Endothelial cell of umbilical vein (primary cell): ENCODE results near the gene HDHD3. TPM values are rescaled to one million over a fixed set of nuclear protein-coding genes. Genes with fewer than 3 reads are reported as not detected.

Experiments
- BruUV-seq: library from RNA; stranded (reverse); fragments of 400-500 nt; replicated peaks from 2 replicates; lab custom pipeline; 2021; lab: Mats Ljungman, UMichigan
- CTCF ChIA-PET: fragments of 300-600, 350-600 bp; sonication (Branson Sonifier 250); formaldehyde crosslinking; loops from one replicate; lab custom pipeline; 2021; ENCODE audit warnings: antibody characterized with exemption, inconsistent platforms; lab: Charles Lee
- POLR2A ChIA-PET: fragments of 300-600, 350-600 bp; sonication (Branson Sonifier 250); formaldehyde crosslinking; loops from one replicate; lab custom pipeline; 2021; ENCODE audit warnings: antibody characterized with exemption, inconsistent platforms; lab: Charles Lee
- DNase-seq: peaks from one replicate; pipeline ENCODE4 v3.0.0-alpha.2; 2011; ENCODE audit warnings: low read depth, low spot score
- FAIRE-seq: peaks from 2 replicates; lab custom pipeline; 2011; peaks lifted over from hg19 to GRCh38; lab: Jason Lieb, UNC
- H2AFZ ChIP-seq: 2 replicates; pipeline ENCODE4 v1.6.0; 2012; ENCODE audit warnings: low read depth, low read length, control low read depth, inconsistent platforms
- H3K27ac ChIP-seq: 2 replicates; pipeline ENCODE4 v1.5.1; 2011; ENCODE audit warnings: low read depth, mild to moderate bottlenecking, control low read depth, low read length, moderate library complexity; ENCODE audit not compliant: insufficient read depth
- H3K27me3 ChIP-seq, 2 experiments: 2 replicates each; pipeline versions ENCODE4 v1.6.0 to v1.6.1; 2011; ENCODE audit warnings: low read length in 2 of 2, mixed read lengths in 1 of 2; ENCODE audit not compliant: control insufficient read depth in 2 of 2, insufficient read depth in 2 of 2
- H3K36me3 ChIP-seq, 2 experiments: 2 replicates in 1 of 2; 3 replicates in 1 of 2; pipeline ENCODE4 v1.5.1; 2011; ENCODE audit warnings: low read length in 2 of 2, mild to moderate bottlenecking in 1 of 2, moderate library complexity in 1 of 2; ENCODE audit not compliant: control insufficient read depth in 2 of 2, insufficient read depth in 2 of 2; ENCODE audit errors: extremely low read depth in 1 of 2
- H3K4me1 ChIP-seq: 3 replicates; pipeline ENCODE4 v1.5.1; 2011; ENCODE audit warnings: mild to moderate bottlenecking, low read length; ENCODE audit not compliant: control insufficient read depth, insufficient read depth; ENCODE audit errors: extremely low read depth
- H3K4me2 ChIP-seq: 2 replicates; pipeline ENCODE4 v1.6.1; 2011; ENCODE audit warnings: low read length, control low read depth, mixed read lengths; ENCODE audit not compliant: insufficient read depth
- H3K4me3 ChIP-seq, 3 experiments: fragments of 200-600 bp in 1 of 3; sonication (generic), shearing (Covaris generic) in 1 of 3; replicated peaks in 1 of 3; 2 replicates each; pipeline ENCODE4 v1.5.1; 2011 to 2016; ENCODE audit warnings: control low read depth in 3 of 3, low read length in 3 of 3, mild to moderate bottlenecking in 2 of 3, inconsistent platforms in 1 of 3, low read depth in 1 of 3, moderate library complexity in 1 of 3; ENCODE audit not compliant: insufficient read depth in 1 of 3
- H3K79me2 ChIP-seq: 2 replicates; pipeline ENCODE4 v1.6.0; 2012; ENCODE audit warnings: low read length, inconsistent platforms; ENCODE audit not compliant: control insufficient read depth, insufficient read depth
- H3K9ac ChIP-seq: replicated peaks from 2 replicates; pipeline ENCODE3; 2011; ENCODE audit warnings: low read length, control low read depth; ENCODE audit not compliant: insufficient read depth; ENCODE audit errors: extremely low read depth
- H3K9me1 ChIP-seq: replicated peaks from 3 replicates; pipeline ENCODE4 v1.6.0; 2011; ENCODE audit warnings: mild to moderate bottlenecking, low read length; ENCODE audit not compliant: control insufficient read depth, insufficient read depth; ENCODE audit errors: extremely low read depth
- H3K9me3 ChIP-seq: replicated peaks from 2 replicates; pipeline ENCODE4 v1.5.1; 2012; ENCODE audit warnings: low read length, inconsistent platforms; ENCODE audit not compliant: control insufficient read depth, insufficient read depth
- H4K20me1 ChIP-seq: replicated peaks from 2 replicates; pipeline ENCODE3; 2011; ENCODE audit warnings: mild to moderate bottlenecking, low read length; ENCODE audit not compliant: control insufficient read depth, insufficient read depth; ENCODE audit errors: extremely low read depth
- EZH2 ChIP-seq: IDR thresholded peaks from 2 replicates; pipeline ENCODE4 v1.6.1; 2012; ENCODE audit warnings: borderline replicate concordance, low read depth, mild to moderate bottlenecking, moderate library complexity, low read length, inconsistent platforms; ENCODE audit not compliant: severe bottlenecking
- FOS ChIP-seq: IDR thresholded peaks from 2 replicates; pipeline ENCODE4 v1.6.1; 2011; ENCODE audit warnings: mild to moderate bottlenecking, low read length, moderate library complexity, borderline replicate concordance; ENCODE audit not compliant: insufficient read depth
- GATA2 ChIP-seq: IDR thresholded peaks from 2 replicates; pipeline ENCODE4 v1.7.0; 2011; ENCODE audit warnings: low read depth, mild to moderate bottlenecking, moderate library complexity, mixed read lengths, low read length; ENCODE audit not compliant: insufficient read length, insufficient read depth
- JUN ChIP-seq: IDR thresholded peaks from 2 replicates; pipeline ENCODE4 v1.6.1; 2011; ENCODE audit warnings: borderline replicate concordance, low read depth; ENCODE audit not compliant: insufficient read length, insufficient read depth
- MAX ChIP-seq: IDR thresholded peaks from 2 replicates; pipeline ENCODE4 v1.6.1; 2011; ENCODE audit not compliant: insufficient read depth, insufficient read length
- MYC ChIP-seq: IDR thresholded peaks from one replicate; pipeline ENCODE4 v1.6.1; 2011; ENCODE audit warnings: mild to moderate bottlenecking, low read depth, low read length
- POLR2A ChIP-seq: IDR thresholded peaks from 2 replicates; pipeline ENCODE4 v1.6.1; 2012; ENCODE audit warnings: low read depth, mild to moderate bottlenecking, control low read depth, low read length
- POLR2AphosphoS5 ChIP-seq: IDR thresholded peaks from 2 replicates; pipeline ENCODE4 v1.6.1; 2012; ENCODE audit warnings: low read depth, mild to moderate bottlenecking, control low read depth, low read length, moderate library complexity; ENCODE audit not compliant: insufficient read depth
- dilution Hi-C: fragments of 300-500 bp; cut with MboI; formaldehyde crosslinking; loops from one replicate; pipeline ENCODE4 v1.15.0; 2019; ENCODE audit warnings: low sequenced_read_pairs; ENCODE audit not compliant: extremely low pct_ligation_motif_present
- intact Hi-C: fragments of 100-400 bp; cut with micrococcal nuclease; formaldehyde crosslinking; loops from one replicate; pipeline ENCODE4 v1.10.0; 2022
- polyA plus RNA-seq, 4 experiments: library from polyadenylated mRNA; depleted of rRNA in 3 of 4; stranded (reverse) in 3 of 4; unstranded in 1 of 4; fragments of >200 nt; gene quantifications; 2 replicates each; pipeline versions ENCODE4 v1.2.1 to v1.2.3, GENCODE V29; 2011 to 2012; ENCODE audit warnings: missing spikeins in 1 of 4
- total RNA-seq: library from RNA; stranded (reverse); gene quantifications from 2 replicates; pipeline ENCODE4 v1.2.3, GENCODE V29; 2021
- TF ChIP-seq, protein P1 (sequence below), 2 donors: IDR thresholded peaks; 1 replicate in 1 of 2; 2 replicates in 1 of 2; pipeline ENCODE4 v1.5.1; 2011; ENCODE audit warnings: low read length in 2 of 2, mild to moderate bottlenecking in 2 of 2, moderate library complexity in 2 of 2, control low read depth in 1 of 2, inconsistent platforms in 1 of 2, low read depth in 1 of 2; ENCODE audit not compliant: insufficient read depth in 1 of 2; ENCODE audit errors: extremely low read depth in 1 of 2

The HDHD3 gene
- total and polyA plus RNA-seq, 2 donors (not counting 3 experiments of a cell fraction or from before 2014, with no cell fraction given) = 7.6 to 14.1 TPM

GRCh38 chr9:113388833-113389232 lies 12.0 kb upstream of the HDHD3 start:
- dilution Hi-C loops = no loop called here
- H3K4me3 ChIP-seq = no peak overlapping the region
- intact Hi-C loops = no loop called here
- H3K9ac ChIP-seq = no peak overlapping the region
- no peaks in the 10 kb centered on the region for H3K9me1 ChIP-seq
- H3K36me3 ChIP-seq = peaks cover 2 to 11% of the 10 kb centered on the region in 2 experiments
- H3K27me3 ChIP-seq = no peaks in the 10 kb centered on the region
- FAIRE-seq = no peak
- H3K4me1 ChIP-seq = no peaks in the 10 kb centered on the region
- POLR2A ChIA-PET = no interaction called here
- H4K20me1 ChIP-seq = no peaks in the 10 kb centered on the region
- H2AFZ ChIP-seq = no peak overlapping the region
- no peaks in the 10 kb centered on the region for H3K9me3 ChIP-seq
- TF ChIP-seq POLR2AphosphoS5 (no peak), POLR2A (no peak), MYC (no peak), JUN (no peak), EZH2 (no peak), GATA2 (no peak), MAX (no peak), FOS (no peak)
- TF ChIP-seq, protein P1, sequence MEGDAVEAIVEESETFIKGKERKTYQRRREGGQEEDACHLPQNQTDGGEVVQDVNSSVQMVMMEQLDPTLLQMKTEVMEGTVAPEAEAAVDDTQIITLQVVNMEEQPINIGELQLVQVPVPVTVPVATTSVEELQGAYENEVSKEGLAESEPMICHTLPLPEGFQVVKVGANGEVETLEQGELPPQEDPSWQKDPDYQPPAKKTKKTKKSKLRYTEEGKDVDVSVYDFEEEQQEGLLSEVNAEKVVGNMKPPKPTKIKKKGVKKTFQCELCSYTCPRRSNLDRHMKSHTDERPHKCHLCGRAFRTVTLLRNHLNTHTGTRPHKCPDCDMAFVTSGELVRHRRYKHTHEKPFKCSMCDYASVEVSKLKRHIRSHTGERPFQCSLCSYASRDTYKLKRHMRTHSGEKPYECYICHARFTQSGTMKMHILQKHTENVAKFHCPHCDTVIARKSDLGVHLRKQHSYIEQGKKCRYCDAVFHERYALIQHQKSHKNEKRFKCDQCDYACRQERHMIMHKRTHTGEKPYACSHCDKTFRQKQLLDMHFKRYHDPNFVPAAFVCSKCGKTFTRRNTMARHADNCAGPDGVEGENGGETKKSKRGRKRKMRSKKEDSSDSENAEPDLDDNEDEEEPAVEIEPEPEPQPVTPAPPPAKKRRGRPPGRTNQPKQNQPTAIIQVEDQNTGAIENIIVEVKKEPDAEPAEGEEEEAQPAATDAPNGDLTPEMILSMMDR (IDR thresholded peaks at IDR 0.05; ENCODE audit: extremely low read depth in 1 of 2, insufficient read depth in 1 of 2, low read depth in 1 of 2, low read length in 2 of 2) = no peak
- H3K4me2 ChIP-seq = no peak overlapping the region
- DNase-seq = no peak
- H3K27ac ChIP-seq = no peak overlapping the region
- CTCF ChIA-PET = no interaction called here
- no peaks in the 10 kb centered on the region for H3K79me2 ChIP-seq
- no TSS peak for BruUV-seq
